WTC11 (cell line): Measurements from ENCODE around the gene WDR38.

Experiments used
- CBFB ChIP-seq: sonication (generic); formaldehyde crosslinking; IDR thresholded peaks from 2 replicates; pipeline ENCODE4 v1.8.1; 2022; ENCODE audit warnings: mild to moderate bottlenecking, low read depth, missing genetic modification reagents
- CREB1 ChIP-seq: sonication (generic); formaldehyde crosslinking; IDR thresholded peaks from 2 replicates; pipeline ENCODE4 v1.8.0; 2023; ENCODE audit warnings: mild to moderate bottlenecking, missing genetic modification reagents
- CTCF ChIP-seq: fragments of 200-600 bp; IDR thresholded peaks from 2 replicates; pipeline ENCODE4 v1.8.0; 2022; ENCODE audit warnings: antibody characterized with exemption
- ELF4 ChIP-seq: sonication (generic); formaldehyde crosslinking; IDR thresholded peaks from 2 replicates; pipeline ENCODE4 v1.8.1; 2022; ENCODE audit warnings: low read depth, mild to moderate bottlenecking, moderate library complexity, missing genetic modification reagents
- FOXK1 ChIP-seq: sonication (generic); formaldehyde crosslinking; IDR thresholded peaks from 2 replicates; pipeline ENCODE4 v1.8.0; 2022; ENCODE audit warnings: mild to moderate bottlenecking, moderate library complexity, missing genetic modification reagents
- JUN ChIP-seq: sonication (generic); formaldehyde crosslinking; IDR thresholded peaks from 2 replicates; pipeline ENCODE4 v1.8.0; 2023; ENCODE audit warnings: mild to moderate bottlenecking, missing genetic modification reagents
- MAX ChIP-seq: sonication (generic); formaldehyde crosslinking; IDR thresholded peaks from 2 replicates; pipeline ENCODE4 v1.8.0; 2022; ENCODE audit warnings: mild to moderate bottlenecking, missing genetic modification reagents
- NFYB ChIP-seq: sonication (generic); formaldehyde crosslinking; conservative IDR thresholded peaks from 2 replicates; pipeline ENCODE4 v1.8.0; 2022; ENCODE audit warnings: low read depth, missing genetic modification reagents
- STAT6 ChIP-seq: sonication (generic); formaldehyde crosslinking; conservative IDR thresholded peaks from 2 replicates; pipeline ENCODE4 v1.8.1; 2023; ENCODE audit warnings: mild to moderate bottlenecking, low read depth, missing genetic modification reagents, moderate library complexity
- USF2 ChIP-seq: sonication (generic); formaldehyde crosslinking; IDR thresholded peaks from 2 replicates; pipeline ENCODE4 v1.8.1; 2023; ENCODE audit warnings: mild to moderate bottlenecking, missing genetic modification reagents, moderate library complexity

GRCh38 chr9:124889006-124889405 is 35.7 kb downstream of the WDR38 start:
- TF ChIP-seq JUN (CRISPR knock-in tag) (no peak), CBFB (CRISPR knock-in tag) (no peak), CTCF (no peak), FOXK1 (CRISPR knock-in tag) (no peak), CREB1 (no peak), NFYB (CRISPR knock-in tag) (no peak), STAT6 (no peak), MAX (no peak), ELF4 (CRISPR knock-in tag) (no peak), USF2 (CRISPR knock-in tag) (no peak)
